ENCODE measurements around the gene CCDC7. TPM values are rescaled to one million over a fixed set of nuclear protein-coding genes. Genes with fewer than 3 reads are reported as not detected.
"Not testable (repeated sequence)": the region's sequence is repeated elsewhere in the genome, so short reads cannot be mapped to it uniquely, and the experiment has no call there.

Gene CCDC7
- total RNA-seq, 1 experiment from 2014 or later = 7.4 TPM

DNA sequence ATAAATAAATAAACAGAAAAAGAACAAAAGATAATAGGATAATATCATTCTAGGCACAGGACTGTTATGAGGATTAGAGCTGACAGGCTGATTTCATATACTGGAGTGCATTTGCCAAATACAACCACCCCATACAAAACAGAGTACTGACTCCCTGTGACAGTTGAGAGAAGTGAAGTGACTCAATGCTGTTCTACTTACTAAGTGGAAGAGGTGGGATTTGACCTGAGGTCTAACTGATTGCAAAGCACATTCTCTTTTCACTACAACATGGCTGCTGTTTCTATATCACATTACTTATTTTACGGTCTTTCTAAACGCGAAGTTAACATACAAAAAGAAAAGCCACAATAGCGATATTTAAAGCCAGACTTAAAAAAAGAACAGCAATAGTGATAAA lies 460.7 kb downstream of the CCDC7 start:
- CTCF ChIA-PET = no interaction called here
- intact Hi-C loops (cut with micrococcal nuclease; ENCODE audit: unreplicated experiment) = loop anchor here (5.0 kb wide), 1 partner anchor 36 kb away; no protein-coding TSS in a partner anchor
- BruUV-seq (replicated peaks) = no TSS peak
- no peak overlapping the region for H3K4me3 Mint-ChIP-seq (ENCODE audit: low read depth, unreplicated experiment)
- H3K36me3 Mint-ChIP-seq (ENCODE audit: insufficient read depth, unreplicated experiment) = peaks cover 84% of the 10 kb centered on the region
- TF ChIP-seq CTCF (IDR thresholded peaks at IDR 0.05; ENCODE audit: unreplicated experiment) = no peak
- no peaks in the 10 kb centered on the region for H3K27me3 Mint-ChIP-seq (ENCODE audit: unreplicated experiment)
- no peak for DNase-seq
- no peak overlapping the region for H3K27ac Mint-ChIP-seq (ENCODE audit: unreplicated experiment)
- H3K9me3 Mint-ChIP-seq (ENCODE audit: low read depth, unreplicated experiment) = no peaks in the 10 kb centered on the region
- peaks cover 11% of the 10 kb centered on the region for H3K4me1 Mint-ChIP-seq (ENCODE audit: low read depth, unreplicated experiment)

DNA sequence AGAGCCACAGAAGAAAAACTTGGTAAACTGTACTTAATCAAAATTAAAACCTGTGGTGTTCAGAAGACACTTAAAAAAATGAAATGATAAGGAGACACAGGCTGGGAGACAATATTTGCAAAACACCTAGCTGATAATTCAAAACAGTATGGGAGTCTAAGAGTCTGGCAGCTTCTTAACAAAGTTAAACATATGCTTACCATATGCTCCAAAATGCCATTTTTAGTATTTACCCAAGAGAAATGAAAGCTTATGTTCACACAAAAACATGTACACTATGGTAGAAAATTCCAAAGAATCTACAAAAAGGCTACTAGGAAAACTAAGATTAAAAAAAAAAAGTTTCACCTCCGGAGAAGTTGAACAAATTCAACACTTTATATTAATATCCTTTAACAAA lies 463.5 kb downstream of the CCDC7 start:
- Mint-ChIP-seq H3K27me3 (ENCODE audit: unreplicated experiment) (no peaks in the 10 kb centered on the region), H3K36me3 (ENCODE audit: insufficient read depth, unreplicated experiment) (peaks cover 84% of the 10 kb centered on the region), H3K4me3 (ENCODE audit: low read depth, unreplicated experiment) (no peak overlapping the region), H3K4me1 (ENCODE audit: low read depth, unreplicated experiment) (peaks cover 33% of the 10 kb centered on the region), H3K27ac (ENCODE audit: unreplicated experiment) (peak overlapping the region; percentile 54), H3K9me3 (ENCODE audit: low read depth, unreplicated experiment) (no peaks in the 10 kb centered on the region)
- no TSS peak for BruUV-seq (replicated peaks)
- intact Hi-C loops (cut with micrococcal nuclease; ENCODE audit: unreplicated experiment) = loop anchor here (5.0 kb wide), 1 partner anchor 33 kb away; no protein-coding TSS in a partner anchor
- CTCF ChIA-PET = no interaction called here
- no peak for DNase-seq
- no peak for TF ChIP-seq CTCF (IDR thresholded peaks at IDR 0.05; ENCODE audit: unreplicated experiment)

GRCh38 chr10:32909970-32910369 lies 464.0 kb downstream of the CCDC7 start:
- H3K4me3 Mint-ChIP-seq (ENCODE audit: low read depth, unreplicated experiment); H3K9me3 Mint-ChIP-seq (ENCODE audit: low read depth, unreplicated experiment); H3K27ac Mint-ChIP-seq (ENCODE audit: unreplicated experiment); CTCF ChIA-PET; H3K27me3 Mint-ChIP-seq (ENCODE audit: unreplicated experiment); DNase-seq; BruUV-seq (replicated peaks): not testable (repeated sequence)
- intact Hi-C loops (cut with micrococcal nuclease; ENCODE audit: unreplicated experiment) = loop anchor here (5.0 kb wide), 1 partner anchor 32 kb away; no protein-coding TSS in a partner anchor
- H3K4me1 Mint-ChIP-seq (ENCODE audit: low read depth, unreplicated experiment) = peaks cover 38% of the 10 kb centered on the region
- peaks cover 87% of the 10 kb centered on the region for H3K36me3 Mint-ChIP-seq (ENCODE audit: insufficient read depth, unreplicated experiment)

DNA sequence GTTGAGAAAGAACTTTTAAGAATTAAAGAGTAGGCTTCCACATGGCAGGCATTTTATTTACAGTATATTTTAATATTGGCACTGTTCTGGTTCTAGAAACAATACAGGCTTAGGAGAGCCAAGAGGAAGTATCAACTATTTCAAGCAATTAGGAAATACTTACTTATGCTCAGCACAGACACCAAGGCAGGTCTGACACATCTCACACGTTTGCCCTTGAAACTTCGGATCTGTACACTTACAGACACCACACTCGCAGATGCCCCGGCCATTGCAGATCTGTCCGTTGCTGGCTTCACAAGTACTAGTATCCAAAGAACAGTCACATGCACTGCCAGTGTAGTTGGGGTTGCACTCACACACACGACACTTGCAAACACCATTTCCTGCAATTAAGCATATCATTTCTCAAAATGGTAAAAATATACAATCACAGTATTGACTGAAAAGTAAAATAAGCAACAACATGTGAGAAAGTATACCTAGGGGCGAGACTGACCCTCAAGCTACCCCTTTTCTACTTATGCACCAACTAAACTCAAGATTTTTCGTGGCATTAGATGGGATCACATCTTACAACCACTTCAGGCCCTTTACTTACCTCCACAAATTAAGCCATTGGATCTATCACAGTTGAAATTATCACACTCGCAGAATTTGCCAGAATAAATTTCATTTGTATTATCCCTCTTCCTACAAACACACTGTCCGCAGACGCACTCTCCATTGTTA lies 465.5 kb downstream of the CCDC7 start:
- DNase-seq = no peak
- no peak for TF ChIP-seq CTCF (IDR thresholded peaks at IDR 0.05; ENCODE audit: unreplicated experiment)
- H3K27me3 Mint-ChIP-seq (ENCODE audit: unreplicated experiment) = no peaks in the 10 kb centered on the region
- peak overlapping the region; percentile 58 for H3K27ac Mint-ChIP-seq (ENCODE audit: unreplicated experiment)
- intact Hi-C loops (cut with micrococcal nuclease; ENCODE audit: unreplicated experiment) = no loop called here
- no peaks in the 10 kb centered on the region for H3K9me3 Mint-ChIP-seq (ENCODE audit: low read depth, unreplicated experiment)
- no peak overlapping the region for H3K4me3 Mint-ChIP-seq (ENCODE audit: low read depth, unreplicated experiment)
- peaks cover 87% of the 10 kb centered on the region for H3K36me3 Mint-ChIP-seq (ENCODE audit: insufficient read depth, unreplicated experiment)
- BruUV-seq (replicated peaks) = TSS peak; percentile 71
- H3K4me1 Mint-ChIP-seq (ENCODE audit: low read depth, unreplicated experiment) = peaks cover 45% of the 10 kb centered on the region
- CTCF ChIA-PET = no interaction called here

- peaks cover 84% of the 10 kb centered on the region for H3K36me3 Mint-ChIP-seq (ENCODE audit: insufficient read depth, unreplicated experiment)
- H3K27me3 Mint-ChIP-seq (ENCODE audit: unreplicated experiment); H3K9me3 Mint-ChIP-seq (ENCODE audit: low read depth, unreplicated experiment); CTCF ChIA-PET; intact Hi-C loops (cut with micrococcal nuclease; ENCODE audit: unreplicated experiment); BruUV-seq (replicated peaks); H3K27ac Mint-ChIP-seq (ENCODE audit: unreplicated experiment); DNase-seq; H3K4me3 Mint-ChIP-seq (ENCODE audit: low read depth, unreplicated experiment): not testable (repeated sequence)
- H3K4me1 Mint-ChIP-seq (ENCODE audit: low read depth, unreplicated experiment) = peaks cover 35% of the 10 kb centered on the region
Observed at GRCh38 chr10:32917817-32918216, 471.9 kb downstream of the CCDC7 start.

Measured in Calu3 (cell line).